Gastroesophageal sphincter (tissue), 3 donors: ENCODE results near the gene HOXB7.

Experiments
- CTCF ChIP-seq, 4 experiments: fragments of 200-600 bp in 2 of 4; fragments of 450-650 bp in 2 of 4; sonication (generic) in 1 of 4; IDR thresholded peaks; one replicate each; pipeline ENCODE4 v1.5.1; 2017 to 2019; ENCODE audit warnings: antibody characterized with exemption in 4 of 4, mild to moderate bottlenecking in 2 of 4, moderate library complexity in 2 of 4
- POLR2AphosphoS5 ChIP-seq: sonication (generic); formaldehyde crosslinking; IDR thresholded peaks from one replicate; pipeline ENCODE4 v1.6.1; 2017; ENCODE audit warnings: antibody characterized with exemption

GRCh38 chr17:48571024-48571818, 39.6 kb downstream of the HOXB7 start:
- TF ChIP-seq POLR2AphosphoS5, result no peak
- no peak for TF ChIP-seq CTCF (IDR thresholded peaks at IDR 0.05)
